A549 (cell line): ENCODE measurements around the gene GABBR2.

Source experiments
- POLR2A ChIP-seq: IDR thresholded peaks from 2 replicates; pipeline ENCODE4 v1.6.1; 2012; ENCODE audit warnings: mild to moderate bottlenecking, low read length
- RAD21 ChIP-seq, 2 experiments: fragments of >200 bp in 1 of 2; sonication (Bioruptor Twin) in 1 of 2; formaldehyde crosslinking in 1 of 2; IDR thresholded peaks in 1 of 2; conservative IDR thresholded peaks in 1 of 2; 2 replicates in 1 of 2; 3 replicates in 1 of 2; pipeline ENCODE4 v1.6.1; 2012 to 2018; ENCODE audit warnings: inconsistent platforms in 1 of 2
- SMC3 ChIP-seq: fragments of >200 bp; sonication (Bioruptor Twin); formaldehyde crosslinking; IDR thresholded peaks from 3 replicates; pipeline ENCODE4 v1.6.1; 2018; ENCODE audit warnings: inconsistent platforms

DNA sequence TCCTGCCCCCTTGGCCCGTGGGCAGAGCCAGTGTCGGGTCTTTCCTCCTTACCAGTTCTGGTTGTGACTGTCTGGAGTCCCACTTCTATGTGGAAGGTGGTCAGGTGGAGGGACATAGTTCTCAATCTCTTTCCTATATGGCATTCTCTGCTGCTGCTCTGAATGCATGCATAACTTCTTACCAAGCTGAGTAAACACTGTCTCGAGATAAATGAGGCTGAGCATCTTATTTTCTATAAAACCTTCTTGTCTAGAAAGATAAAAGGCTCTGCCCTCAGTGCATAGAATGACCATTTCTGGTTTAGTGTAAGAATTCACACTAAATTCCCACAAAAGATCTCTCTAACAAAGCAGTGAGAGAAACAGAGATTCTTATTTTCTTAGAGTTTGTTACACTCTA lies 347.1 kb downstream of the GABBR2 start:
- TF ChIP-seq SMC3 (no peak), RAD21 (conservative IDR thresholded peaks at IDR 0.05 in 1 of 2, IDR thresholded peaks at IDR 0.05 in 1 of 2) (no peak), POLR2A (no peak)
